ENCODE measurements around the gene MYL12A. TPM values are rescaled to one million over a fixed set of nuclear protein-coding genes. Genes with fewer than 3 reads are reported as not detected.
"Not testable (repeated sequence)": the region's sequence is repeated elsewhere in the genome, so short reads cannot be mapped to it uniquely, and the experiment has no call there.

MYL12A gene
- total RNA-seq, 2 donors from 2014 or later, result 392 to 483 TPM

DNA sequence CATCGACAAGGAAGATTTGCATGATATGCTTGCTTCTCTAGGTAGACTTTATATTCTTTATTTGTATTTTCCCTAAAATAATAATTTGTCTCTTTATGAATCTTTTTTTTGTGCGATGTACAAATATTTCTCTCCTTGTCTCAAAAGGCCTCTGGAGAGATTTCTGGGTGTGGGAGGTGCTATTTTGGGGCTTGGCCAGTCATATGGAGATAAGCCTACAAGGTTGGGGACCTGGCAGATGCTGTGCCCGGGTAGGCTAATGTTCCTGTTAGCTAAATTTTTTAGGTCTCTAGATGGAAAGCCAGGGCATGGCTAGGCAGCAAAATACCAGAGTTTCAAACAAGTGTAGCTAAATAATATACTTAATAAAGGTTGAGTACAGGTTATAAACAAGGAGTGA is 25.4 kb downstream of the MYL12A start:
- H3K36me3 Mint-ChIP-seq (ENCODE audit: low read depth), result peaks cover 62% of the 10 kb centered on the region
- H3K27me3 Mint-ChIP-seq, result no peaks in the 10 kb centered on the region
- H3K4me1 Mint-ChIP-seq, result peaks cover 39% of the 10 kb centered on the region
- peak overlapping the region; percentile 87 for H3K27ac Mint-ChIP-seq
- peak; percentile 56 for ATAC-seq (replicated peaks)
- no peaks in the 10 kb centered on the region for H3K9me3 Mint-ChIP-seq
- no peak overlapping the region for H3K4me3 Mint-ChIP-seq

- not testable (repeated sequence) for H3K27me3 Mint-ChIP-seq, H3K4me3 Mint-ChIP-seq, H3K9me3 Mint-ChIP-seq
- peak overlapping the region; percentile 72 for H3K27ac Mint-ChIP-seq
- peaks cover 64% of the 10 kb centered on the region for H3K36me3 Mint-ChIP-seq (ENCODE audit: low read depth)
- H3K4me1 Mint-ChIP-seq, result peaks cover 11% of the 10 kb centered on the region
- peak; percentile 50 for ATAC-seq (replicated peaks)
These were observed 30.1 kb downstream of the MYL12A start for GRCh38 chr18:3277643-3278213.

DNA sequence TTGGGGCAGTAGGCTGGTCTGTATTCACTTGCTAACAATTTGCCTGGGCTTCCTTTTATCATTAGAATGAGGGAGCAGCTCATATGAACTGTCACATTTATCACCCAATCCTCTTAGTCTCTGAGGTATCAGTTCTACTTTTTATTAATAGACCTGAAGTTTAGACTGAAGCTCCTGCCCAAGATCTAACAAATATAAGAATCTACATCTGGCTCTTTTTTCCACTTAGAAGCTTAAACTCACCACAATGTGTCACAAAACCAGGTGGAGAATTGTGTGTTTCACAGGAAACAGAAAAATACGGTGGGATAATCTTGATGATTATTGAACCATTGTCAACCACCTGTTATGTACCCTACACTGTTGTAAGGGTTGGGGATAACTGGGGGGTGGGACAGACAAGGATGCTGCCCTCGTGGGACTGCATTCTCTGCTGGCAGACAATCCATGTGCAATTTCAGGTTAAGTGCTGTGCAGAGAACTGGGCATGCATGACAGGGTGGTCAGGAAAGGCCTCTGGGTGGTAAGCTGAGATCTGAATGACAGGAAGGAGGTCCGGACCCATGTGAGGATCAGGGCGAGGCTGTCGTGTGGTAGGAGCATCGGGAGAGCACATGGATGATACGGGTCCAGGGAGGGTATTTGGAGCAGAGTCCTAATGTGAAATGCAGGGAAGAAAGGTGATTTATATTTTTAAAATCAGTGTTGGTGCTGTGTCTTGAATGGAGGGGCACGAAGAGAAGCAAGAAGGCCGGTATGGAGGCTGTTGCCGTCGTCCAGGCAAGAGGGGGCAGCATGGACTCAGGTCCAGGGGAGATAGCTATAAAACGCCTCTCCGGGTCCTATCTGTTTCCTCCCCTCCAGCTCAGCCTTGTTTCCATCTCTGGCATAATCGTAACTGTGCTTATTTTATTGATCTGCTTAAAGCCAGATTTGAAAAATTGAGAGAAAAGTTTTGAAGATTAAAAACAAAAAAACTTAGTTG is 31.9 kb downstream of the MYL12A start:
- no peak overlapping the region for H3K4me3 Mint-ChIP-seq
- H3K27ac Mint-ChIP-seq, result peak overlapping the region; percentile 79
- no peaks in the 10 kb centered on the region for H3K9me3 Mint-ChIP-seq

DNA sequence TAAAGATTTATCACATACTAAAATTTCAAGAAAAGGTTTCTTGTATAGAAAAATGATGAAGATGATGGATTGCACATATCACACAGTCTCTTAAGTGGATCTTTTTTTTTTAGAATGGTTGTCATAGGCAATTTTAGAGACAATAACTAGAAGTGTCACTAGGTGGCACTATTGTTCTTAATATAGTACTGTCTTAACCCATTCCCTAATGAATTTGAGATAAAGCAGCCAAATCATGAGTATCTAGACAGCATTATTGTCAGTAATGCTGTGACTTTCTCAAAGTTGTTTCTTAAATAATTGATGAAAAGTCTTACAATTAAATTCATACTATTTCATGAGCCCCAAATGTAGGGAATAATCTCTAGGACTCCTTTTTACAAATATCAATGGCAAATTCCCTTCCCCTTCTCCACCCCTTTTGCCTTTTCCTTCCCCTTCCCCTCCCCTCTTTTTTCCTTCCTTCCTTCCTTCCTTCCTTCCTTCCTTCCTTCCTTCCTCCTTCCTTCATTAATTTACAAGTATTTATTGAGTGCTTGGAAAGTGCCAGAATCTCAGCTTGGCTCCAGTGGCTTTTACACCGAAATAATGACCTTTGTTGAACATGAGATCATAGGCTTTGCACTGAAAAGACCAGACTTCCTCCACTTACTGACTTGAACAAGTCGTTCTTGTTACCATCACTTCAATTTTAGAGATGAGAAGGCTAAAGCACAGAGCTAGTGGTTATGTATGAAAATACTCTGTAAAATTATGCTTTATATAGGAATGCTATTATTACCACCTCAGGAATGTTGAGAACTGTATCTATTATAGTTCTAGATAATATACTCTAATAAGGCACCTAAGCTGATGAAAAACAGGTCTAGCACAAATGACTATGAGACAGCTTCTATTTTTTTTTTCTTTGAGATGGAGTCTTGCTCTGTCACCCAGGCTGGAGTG is 34.1 kb downstream of the MYL12A start:
- no peaks in the 10 kb centered on the region for H3K9me3 Mint-ChIP-seq
- ATAC-seq (replicated peaks), result peak; percentile 86
- no peak overlapping the region for H3K27ac Mint-ChIP-seq
- no peak overlapping the region for H3K4me3 Mint-ChIP-seq
- H3K4me1 Mint-ChIP-seq, result peaks cover 5% of the 10 kb centered on the region
- no peaks in the 10 kb centered on the region for H3K27me3 Mint-ChIP-seq
- H3K36me3 Mint-ChIP-seq (ENCODE audit: low read depth), result peaks cover 24% of the 10 kb centered on the region

More for the DNA sequence above, 31.9 kb downstream of the MYL12A start:
- no peaks in the 10 kb centered on the region for H3K27me3 Mint-ChIP-seq
- peaks cover 46% of the 10 kb centered on the region for H3K36me3 Mint-ChIP-seq (ENCODE audit: low read depth)
- H3K4me1 Mint-ChIP-seq, result peaks cover 5% of the 10 kb centered on the region
- ATAC-seq (replicated peaks), result no peak

GRCh38 chr18:3283253-3283863 is 35.8 kb downstream of the MYL12A start:
- Mint-ChIP-seq H3K27ac (no peak overlapping the region), H3K36me3 (ENCODE audit: low read depth) (peaks cover 9% of the 10 kb centered on the region), H3K9me3 (no peaks in the 10 kb centered on the region), H3K4me3 (no peak overlapping the region), H3K4me1 (no peaks in the 10 kb centered on the region), H3K27me3 (no peaks in the 10 kb centered on the region)
- no peak for ATAC-seq (replicated peaks)

DNA sequence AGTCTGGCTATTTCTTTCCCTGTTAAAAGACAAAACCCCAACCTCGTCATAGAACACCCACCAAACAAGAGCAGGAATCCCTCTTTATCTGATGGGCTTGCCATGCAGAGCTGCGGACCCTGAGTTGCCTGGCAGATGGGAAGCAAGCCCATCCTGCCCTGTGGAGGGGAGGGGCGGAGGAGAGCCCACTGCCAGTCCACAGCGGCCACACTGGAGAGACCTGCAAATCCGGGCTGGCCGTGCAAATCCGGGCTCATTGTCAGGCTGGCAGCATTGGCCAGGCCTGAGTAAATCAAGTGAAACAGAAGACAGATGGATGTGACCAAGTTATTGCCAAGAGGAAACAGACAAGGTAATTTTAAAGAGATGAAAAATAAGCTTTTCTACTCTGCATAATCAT is 36.3 kb downstream of the MYL12A start:
- no peaks in the 10 kb centered on the region for H3K9me3 Mint-ChIP-seq
- H3K27me3 Mint-ChIP-seq, result no peaks in the 10 kb centered on the region
- peaks cover 4% of the 10 kb centered on the region for H3K36me3 Mint-ChIP-seq (ENCODE audit: low read depth)
- no peak overlapping the region for H3K4me3 Mint-ChIP-seq
- H3K27ac Mint-ChIP-seq, result no peak overlapping the region
- no peak for ATAC-seq (replicated peaks)
- no peaks in the 10 kb centered on the region for H3K4me1 Mint-ChIP-seq

DNA sequence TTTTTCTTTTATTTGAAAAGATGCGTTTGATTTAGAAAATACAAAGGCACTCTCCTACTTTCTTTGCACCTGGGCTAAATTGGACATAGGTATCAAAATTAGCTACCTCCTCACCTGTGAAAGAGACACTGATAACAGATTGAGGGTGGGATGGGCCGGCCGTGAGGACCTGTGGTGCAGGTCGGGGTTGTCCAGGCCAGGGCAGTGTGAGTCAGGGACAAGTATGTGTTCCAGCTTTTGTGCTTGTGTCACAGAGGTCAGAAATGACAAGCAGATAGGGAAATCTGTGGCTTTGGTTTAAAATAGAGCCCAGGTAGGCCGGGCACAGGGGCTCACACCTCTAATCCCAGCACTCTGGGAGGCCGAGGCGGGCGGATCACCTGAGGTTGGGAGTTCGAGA is 36.9 kb downstream of the MYL12A start:
- Mint-ChIP-seq H3K27me3 (no peaks in the 10 kb centered on the region), H3K4me1 (no peaks in the 10 kb centered on the region), H3K27ac (no peak overlapping the region), H3K36me3 (ENCODE audit: low read depth) (no peaks in the 10 kb centered on the region), H3K4me3 (no peak overlapping the region), H3K9me3 (no peaks in the 10 kb centered on the region)
- ATAC-seq (replicated peaks), result no peak

DNA sequence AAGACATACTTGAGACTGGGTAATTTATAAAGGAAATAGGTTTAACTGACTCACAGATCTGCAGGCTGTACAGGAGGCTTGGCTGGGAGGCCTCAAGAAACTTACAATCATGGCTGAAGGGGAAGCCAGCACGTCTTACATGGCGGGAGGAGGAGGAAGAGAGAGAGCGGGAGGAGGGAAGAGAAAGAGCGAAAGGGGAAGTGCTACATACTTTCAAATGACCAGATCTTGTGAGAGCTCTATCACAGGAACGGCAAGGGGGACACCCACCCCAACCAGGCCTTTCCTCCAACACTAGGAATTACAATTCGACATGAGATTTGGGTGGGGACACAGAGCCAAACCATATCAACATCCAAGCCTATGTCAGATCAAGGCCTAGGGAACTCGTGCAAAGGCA is 38.6 kb downstream of the MYL12A start:
- Mint-ChIP-seq H3K4me3 (no peak overlapping the region), H3K27ac (no peak overlapping the region), H3K36me3 (ENCODE audit: low read depth) (no peaks in the 10 kb centered on the region), H3K27me3 (no peaks in the 10 kb centered on the region), H3K9me3 (peaks cover 5% of the 10 kb centered on the region), H3K4me1 (no peaks in the 10 kb centered on the region)
- no peak for ATAC-seq (replicated peaks)

- H3K9me3 Mint-ChIP-seq, result peaks cover 9% of the 10 kb centered on the region
- no peak overlapping the region for H3K4me3 Mint-ChIP-seq
- no peak for ATAC-seq (replicated peaks)
- no peaks in the 10 kb centered on the region for H3K27me3 Mint-ChIP-seq
- H3K27ac Mint-ChIP-seq, result no peak overlapping the region
- no peaks in the 10 kb centered on the region for H3K36me3 Mint-ChIP-seq (ENCODE audit: low read depth)
- H3K4me1 Mint-ChIP-seq, result peaks cover 4% of the 10 kb centered on the region
These were observed 45.8 kb downstream of the MYL12A start for GRCh38 chr18:3293196-3293951.

- ATAC-seq (replicated peaks), result no peak
- Mint-ChIP-seq H3K4me3 (no peak overlapping the region), H3K27me3 (no peaks in the 10 kb centered on the region), H3K4me1 (peaks cover 4% of the 10 kb centered on the region), H3K36me3 (ENCODE audit: low read depth) (no peaks in the 10 kb centered on the region), H3K27ac (no peak overlapping the region), H3K9me3 (peaks cover 9% of the 10 kb centered on the region)
These were observed 47.0 kb downstream of the MYL12A start for GRCh38 chr18:3294435-3295080.

DNA sequence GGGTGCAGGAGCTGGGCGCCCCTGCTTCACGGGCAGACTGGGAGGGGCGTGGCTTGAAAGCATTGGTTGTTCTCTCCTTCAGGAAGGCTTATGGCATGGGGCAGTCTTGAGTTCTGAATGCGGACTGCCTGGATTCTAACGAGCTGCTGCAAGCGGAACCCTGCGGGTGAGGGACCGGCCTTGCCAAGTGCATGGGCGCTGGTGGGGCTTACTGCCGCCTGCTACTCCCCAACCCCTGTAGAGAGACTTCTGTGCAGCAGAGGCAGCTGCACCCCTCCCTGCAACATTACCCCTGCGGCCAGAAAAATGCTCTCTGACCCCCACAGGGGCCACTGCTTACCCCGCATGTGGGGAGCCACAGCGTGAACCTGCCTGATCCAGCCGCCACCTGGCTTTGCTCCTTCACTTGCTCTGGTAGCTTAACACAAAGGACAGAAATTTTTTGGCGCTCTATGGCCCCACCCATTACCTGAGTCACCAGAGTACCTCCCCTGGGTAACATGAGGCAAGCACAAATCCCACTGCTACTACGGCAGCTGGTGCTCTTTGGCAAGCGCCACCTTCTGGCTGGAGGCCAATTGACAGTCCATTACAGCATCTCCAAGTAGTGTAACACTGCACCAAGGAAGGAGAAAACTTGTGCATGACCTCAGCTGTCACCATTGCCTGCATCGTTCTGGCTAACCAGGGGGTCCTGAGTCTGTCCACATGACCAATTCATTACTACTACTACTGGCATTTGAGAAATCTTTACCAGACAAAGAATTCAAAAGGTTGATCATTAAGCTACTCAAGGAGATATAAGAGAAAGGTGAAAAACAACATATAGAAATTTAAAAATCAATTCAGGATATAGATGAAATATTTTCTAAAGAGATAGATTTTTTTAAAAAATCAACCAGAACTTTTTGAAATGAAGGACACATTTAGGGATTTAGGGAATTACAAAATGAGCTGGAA is 49.7 kb downstream of the MYL12A start:
- Mint-ChIP-seq H3K27me3 (peaks cover 12% of the 10 kb centered on the region), H3K36me3 (ENCODE audit: low read depth) (no peaks in the 10 kb centered on the region), H3K4me1 (peaks cover 8% of the 10 kb centered on the region), H3K27ac (peak overlapping the region; percentile 66), H3K9me3 (no peaks in the 10 kb centered on the region), H3K4me3 (peak overlapping the region; percentile 90)
- ATAC-seq (replicated peaks), result peak; percentile 99

DNA sequence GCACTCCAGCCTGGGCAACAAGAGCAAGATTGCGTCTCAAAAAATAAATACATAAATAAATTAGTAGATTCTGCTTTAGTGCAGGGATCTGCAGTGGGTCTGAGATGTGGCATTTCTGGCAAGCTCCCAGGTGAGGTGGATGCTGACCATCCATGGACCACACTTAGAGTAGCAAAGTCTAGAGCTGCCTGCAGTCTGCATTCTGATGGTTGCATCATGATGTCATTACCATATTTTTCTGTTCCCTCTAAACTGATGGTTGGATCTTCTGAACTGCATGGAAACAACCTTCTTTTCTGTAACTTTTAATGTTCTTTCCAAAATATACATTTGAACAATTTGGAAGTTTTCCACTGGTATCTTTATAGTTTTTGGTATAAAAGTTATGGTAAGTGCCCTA is 57.2 kb downstream of the MYL12A start:
- peak overlapping the region; percentile 96 for H3K27ac Mint-ChIP-seq

More for the DNA sequence above, 57.2 kb downstream of the MYL12A start:
- no peak for ATAC-seq (replicated peaks)
- Mint-ChIP-seq H3K9me3 (no peaks in the 10 kb centered on the region), H3K4me1 (peaks cover 18% of the 10 kb centered on the region), H3K27me3 (peaks cover 10% of the 10 kb centered on the region), H3K36me3 (ENCODE audit: low read depth) (peaks cover 5% of the 10 kb centered on the region), H3K4me3 (peak overlapping the region; percentile 84)

Measured in activated T-helper 17 cell treated with anti-CD3 and anti-CD28 coated beads, Interleukin-2, amount 50 U/mL, for 72 hours (primary cell).